Thoracic aorta (tissue), 2 donors: ENCODE results near the gene PSMD5. TPM values are rescaled to one million over a fixed set of nuclear protein-coding genes. Genes with fewer than 3 reads are reported as not detected.

Source experiments
- ATAC-seq: fragments of 150-250 bp; one replicate; pipeline ENCODE4 v1.8.0; 2017; ENCODE audit warnings: low read depth; ENCODE audit not compliant: insufficient number of reproducible peaks, low FRiP score
- DNase-seq: peaks from one replicate; pipeline ENCODE4 v3.0.0-alpha.2; 2020; ENCODE audit warnings: low spot score
- H3K27ac ChIP-seq, 2 donors: fragments of 200-600 bp; sonication (generic); 1 replicate in 1 of 2; 2 replicates in 1 of 2; pipeline ENCODE4 v1.5.1; 2016; ENCODE audit warnings: mild to moderate bottlenecking in 2 of 2, moderate library complexity in 2 of 2
- H3K27me3 ChIP-seq: fragments of 200-600 bp; sonication (generic); replicated peaks from 2 replicates; pipeline ENCODE4 v1.6.0; 2016; ENCODE audit warnings: mild to moderate bottlenecking; ENCODE audit not compliant: insufficient read depth
- H3K36me3 ChIP-seq: fragments of 200-600 bp; sonication (generic); one replicate; pipeline ENCODE4 v1.5.1; 2016
- H3K4me1 ChIP-seq, 2 donors: fragments of 200-600 bp; sonication (generic); 1 replicate in 1 of 2; 2 replicates in 1 of 2; pipeline versions ENCODE4 v1.5.1 to v1.6.0; 2016; ENCODE audit warnings: low read depth in 2 of 2, mild to moderate bottlenecking in 1 of 2; ENCODE audit not compliant: control insufficient read depth in 1 of 2
- H3K4me3 ChIP-seq: fragments of 200-600 bp; sonication (generic); 2 replicates; pipeline ENCODE4 v1.5.1; 2016; ENCODE audit warnings: mild to moderate bottlenecking
- H3K9me3 ChIP-seq: fragments of 200-600 bp; sonication (generic); 2 replicates; pipeline ENCODE4 v1.5.1; 2016
- CTCF ChIP-seq: fragments of 200-600 bp; sonication (generic); IDR thresholded peaks from one replicate; pipeline ENCODE4 v1.5.1; 2019; ENCODE audit warnings: antibody characterized with exemption
- total RNA-seq, 2 donors: library from RNA; depleted of rRNA; stranded (reverse); fragments of >200 nt; gene quantifications; one replicate each; pipeline versions ENCODE4 v1.1.0 to v1.2.3, GENCODE V29; 2016

Gene PSMD5
- total RNA-seq, 2 donors from 2014 or later: 19.4 to 55.7 TPM

DNA sequence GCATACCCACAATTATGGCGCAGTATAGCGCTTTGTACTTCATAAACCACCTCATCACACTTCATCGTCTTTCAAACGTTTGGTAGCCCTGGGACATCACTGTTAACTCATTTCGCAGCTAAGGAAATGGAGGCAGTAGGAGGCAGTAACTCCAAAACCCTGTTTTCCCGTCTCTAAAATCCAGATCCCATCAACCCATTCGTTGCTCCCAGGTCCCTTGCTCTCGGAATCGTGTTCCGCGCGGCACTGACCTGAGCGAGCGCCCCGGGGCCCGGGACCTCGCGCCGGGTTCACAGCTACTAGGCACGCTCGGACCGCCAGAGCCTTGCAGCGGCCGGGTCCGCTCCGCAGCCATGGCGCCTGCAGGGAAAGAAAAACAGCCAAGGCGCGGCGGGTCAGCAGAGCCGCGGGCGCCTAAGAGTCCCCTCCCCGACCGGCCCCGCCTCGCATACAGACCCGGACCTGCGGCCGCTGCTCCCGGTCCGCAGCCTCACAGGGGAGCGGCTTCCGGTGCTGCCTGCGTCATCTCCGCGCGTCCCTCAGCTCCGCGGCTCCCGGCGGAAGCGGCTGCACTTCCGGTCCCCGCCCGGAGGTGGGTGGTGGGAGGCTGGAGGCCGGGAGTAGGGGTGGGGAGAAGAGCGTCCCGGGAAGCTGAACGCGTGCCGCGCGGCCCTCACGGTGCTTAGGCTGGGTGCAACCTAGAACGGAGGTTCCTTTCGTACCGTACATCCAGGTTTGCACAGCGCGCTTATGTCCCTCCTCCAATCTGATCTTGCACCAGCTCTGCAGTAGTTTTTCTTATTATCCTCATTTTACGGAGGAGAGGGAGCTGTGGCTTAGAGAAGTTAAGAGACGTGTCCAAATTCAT lies 49.6 kb downstream of the PSMD5 start, which contains the start of gene FBXW2:
TSS of gene FBXW2 (minus strand) at position 519 of the 868 bp plus-strand sequence. CDS start 5,158 bp downstream, outside the sequence.
- TF ChIP-seq CTCF: peak; percentile 17
- DNase-seq: peak; percentile 57
- Histone ChIP-seq H3K9me3 (no peaks in the 10 kb centered on the region), H3K36me3 (no peaks in the 10 kb centered on the region), H3K4me3 (peak within 1 kb of the TSS; percentile 88), H3K4me1 (peaks cover 29 to 33% of the 10 kb centered on the region in 2 donors), H3K27me3 (no peaks in the 10 kb centered on the region), H3K27ac (peak within 1 kb of the TSS; percentile 76 to 81)
- peak; percentile 86 for ATAC-seq

- no peak for TF ChIP-seq CTCF
- DNase-seq: no peak
- peaks cover 8% of the 10 kb centered on the region for H3K36me3 ChIP-seq
- no peak overlapping the region for H3K4me3 ChIP-seq
- no peaks in the 10 kb centered on the region for H3K9me3 ChIP-seq
- H3K4me1 ChIP-seq: peaks cover 29 to 39% of the 10 kb centered on the region in 2 donors
- H3K27me3 ChIP-seq: no peaks in the 10 kb centered on the region
- no peak overlapping the region for H3K27ac ChIP-seq
- ATAC-seq: no peak
Observed at GRCh38 chr9:120791161-120791560, 51.6 kb downstream of the PSMD5 start.

DNA sequence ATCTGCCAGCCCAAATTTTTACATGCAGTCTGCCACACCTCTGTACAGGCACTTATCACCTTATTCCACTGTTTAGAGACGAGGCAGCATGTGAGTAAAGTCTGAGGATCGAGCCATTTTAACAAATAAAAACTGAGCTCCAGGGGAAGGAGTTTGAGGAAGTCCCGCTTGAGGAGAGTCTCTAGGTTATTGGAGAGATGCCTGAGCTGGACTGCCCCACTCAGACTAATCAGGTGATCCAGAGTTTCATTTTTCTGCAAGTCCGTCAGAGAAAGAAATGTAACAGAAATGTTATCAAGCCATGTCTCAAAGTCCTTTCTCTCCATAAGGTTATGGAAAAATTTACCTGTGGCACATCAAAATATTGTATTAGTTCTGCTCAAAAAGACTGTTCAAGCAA lies 54.8 kb downstream of the PSMD5 start:
- no peak for TF ChIP-seq CTCF
- Histone ChIP-seq H3K4me3 (no peak overlapping the region), H3K36me3 (peaks cover 10% of the 10 kb centered on the region), H3K9me3 (no peaks in the 10 kb centered on the region), H3K27ac (no peak overlapping the region), H3K27me3 (no peaks in the 10 kb centered on the region), H3K4me1 (peaks cover 25 to 32% of the 10 kb centered on the region in 2 donors)
- ATAC-seq (no peak), DNase-seq (no peak)

GRCh38 chr9:120783602-120784047 lies 59.1 kb downstream of the PSMD5 start:
- TF ChIP-seq CTCF: no peak
- Histone ChIP-seq H3K36me3 (peaks cover 13% of the 10 kb centered on the region), H3K4me3 (no peak overlapping the region), H3K27ac (no peak overlapping the region), H3K27me3 (no peaks in the 10 kb centered on the region), H3K9me3 (no peaks in the 10 kb centered on the region), H3K4me1 (peaks cover 0 to 10% of the 10 kb centered on the region in 2 donors)
- ATAC-seq (no peak), DNase-seq (no peak)

DNA sequence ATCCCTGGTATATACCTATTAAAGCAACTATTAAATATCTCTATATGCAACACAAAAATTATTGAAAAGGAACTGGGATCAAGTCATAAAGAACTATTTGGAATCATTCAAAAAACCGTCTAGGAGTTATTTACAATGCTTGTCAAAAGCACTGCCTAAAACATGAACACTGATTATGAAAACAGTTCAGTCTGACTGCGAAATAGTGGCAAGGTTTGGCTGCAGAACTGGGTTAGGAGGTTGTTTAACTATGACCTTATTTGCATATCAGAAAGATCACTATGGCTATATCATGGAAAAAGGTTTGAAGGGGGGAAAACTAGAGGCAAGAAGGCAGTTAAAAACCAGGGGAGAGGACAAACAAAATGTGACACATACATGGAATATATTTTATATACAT lies 61.5 kb downstream of the PSMD5 start:
- ATAC-seq: no peak
- Histone ChIP-seq H3K4me3 (no peak overlapping the region), H3K9me3 (no peaks in the 10 kb centered on the region), H3K27ac (no peak overlapping the region), H3K4me1 (no peaks in the 10 kb centered on the region), H3K36me3 (peaks cover 26% of the 10 kb centered on the region), H3K27me3 (no peaks in the 10 kb centered on the region)
- TF ChIP-seq CTCF: no peak
- no peak for DNase-seq
